HCT116 (cell line): ENCODE measurements around the gene SERTAD3. TPM values are rescaled to one million over a fixed set of nuclear protein-coding genes. Genes with fewer than 3 reads are reported as not detected.

Experiments
- ATAC-seq: fragments of 200-7000 bp; cut with Tn5 transposase; 2 replicates; pipeline ENCODE4 v1.9.1; 2020; ENCODE audit warnings: mild to moderate bottlenecking, moderate library complexity
- BruUV-seq: library from RNA; stranded (reverse); fragments of 400-500 nt; replicated peaks from 2 replicates; lab custom pipeline; 2021; lab: Mats Ljungman, UMichigan
- CTCF ChIA-PET: fragments of 300-600 bp; sonication (Branson Sonifier 250); formaldehyde crosslinking; loops from one replicate; lab custom pipeline; 2021; ENCODE audit warnings: antibody characterized with exemption; lab: Charles Lee
- POLR2A ChIA-PET: fragments of 300-600, 350-600 bp; sonication (Branson Sonifier 250); formaldehyde crosslinking; loops from one replicate; lab custom pipeline; 2021; ENCODE audit warnings: antibody characterized with exemption; lab: Charles Lee
- RAD21 ChIA-PET, 2 experiments: fragments of 300-600 bp; sonication (Branson Sonifier 250); formaldehyde crosslinking; loops; one replicate each; lab custom pipeline; 2023; ENCODE audit warnings: low total read pairs in 2 of 2; ENCODE audit not compliant: uncharacterized antibody in 2 of 2, unreplicated experiment in 2 of 2, low non-redundant PET in 1 of 2; lab: Charles Lee
- DNase-seq: peaks from one replicate; pipeline ENCODE4 v3.0.0-alpha.2; 2010; ENCODE audit warnings: low read depth, low spot score
- H2AFZ ChIP-seq: fragments of 200-600 bp; shearing (Covaris generic), sonication (generic); 2 replicates; pipeline ENCODE4 v1.6.1; 2017; ENCODE audit warnings: low read depth, mixed run types, mixed read lengths, antibody characterized with exemption, low read length; ENCODE audit not compliant: poor library complexity, severe bottlenecking
- H3K27ac ChIP-seq: 2 replicates; pipeline ENCODE4 v1.5.1; 2012; ENCODE audit warnings: low read depth, low read length
- H3K27me3 ChIP-seq: fragments of 200-600 bp; sonication (generic); 2 replicates; pipeline ENCODE4 v1.6.1; 2016; ENCODE audit warnings: mixed run types, low read length, mixed read lengths; ENCODE audit not compliant: insufficient read depth
- H3K36me3 ChIP-seq, 2 experiments: fragments of 200-500 bp in 1 of 2; fragments of 200-600 bp in 1 of 2; sonication (Bioruptor generic) in 1 of 2; sonication (generic) in 1 of 2; 2 replicates each; pipeline versions ENCODE4 v1.5.1 to v1.6.1; 2014 to 2016; ENCODE audit warnings: low read length in 2 of 2, inconsistent platforms in 1 of 2, mixed read lengths in 1 of 2, mixed run types in 1 of 2; ENCODE audit not compliant: insufficient read depth in 2 of 2, control insufficient read depth in 1 of 2
- H3K4me1 ChIP-seq, 2 experiments: fragments of 200-600 bp in 1 of 2; sonication (generic) in 1 of 2; 2 replicates each; pipeline versions ENCODE4 v1.5.1 to v1.6.1; 2012 to 2017; ENCODE audit warnings: low read length in 2 of 2, inconsistent platforms in 1 of 2, mild to moderate bottlenecking in 1 of 2, mixed read lengths in 1 of 2, mixed run types in 1 of 2, moderate library complexity in 1 of 2; ENCODE audit not compliant: insufficient read depth in 2 of 2, control insufficient read depth in 1 of 2
- H3K4me2 ChIP-seq: fragments of 200-600 bp; sonication (generic); 2 replicates; pipeline ENCODE4 v1.6.1; 2017; ENCODE audit warnings: mixed run types, low read length, mixed read lengths
- H3K4me3 ChIP-seq, 2 experiments: fragments of 200-600 bp in 1 of 2; sonication (generic) in 1 of 2; replicated peaks in 1 of 2; 2 replicates each; pipeline ENCODE4 v1.5.1; 2011 to 2016; ENCODE audit warnings: low read length in 2 of 2, control low read depth in 1 of 2, low read depth in 1 of 2, mild to moderate bottlenecking in 1 of 2, mixed read lengths in 1 of 2, mixed run types in 1 of 2
- H3K79me2 ChIP-seq: fragments of 200-600 bp; sonication (generic); 2 replicates; pipeline ENCODE4 v1.6.1; 2017; ENCODE audit warnings: mild to moderate bottlenecking, mixed run types, low read length, moderate library complexity, mixed read lengths; ENCODE audit not compliant: insufficient read depth
- H3K9ac ChIP-seq: fragments of 200-600 bp; sonication (generic); 2 replicates; pipeline ENCODE4 v1.6.1; 2016; ENCODE audit warnings: low read length, mixed read lengths
- H3K9me2 ChIP-seq: fragments of 200-600 bp; sonication (generic), shearing (Covaris generic); 2 replicates; pipeline ENCODE4 v1.6.1; 2017; ENCODE audit warnings: mixed run types, mild to moderate bottlenecking, moderate library complexity; ENCODE audit not compliant: insufficient read depth
- H3K9me3 ChIP-seq, 2 experiments: fragments of 200-500 bp in 1 of 2; fragments of 200-600 bp in 1 of 2; sonication (Bioruptor generic) in 1 of 2; sonication (generic) in 1 of 2; 2 replicates each; pipeline ENCODE4 v1.6.1; 2014 to 2017; ENCODE audit warnings: low read length in 2 of 2, mixed read lengths in 2 of 2, inconsistent platforms in 1 of 2, low read depth in 1 of 2, mild to moderate bottlenecking in 1 of 2, mixed run types in 1 of 2, moderate library complexity in 1 of 2; ENCODE audit not compliant: control insufficient read depth in 1 of 2, insufficient read depth in 1 of 2
- H4K20me1 ChIP-seq: fragments of 200-600 bp; sonication (generic), shearing (Covaris generic); 2 replicates; pipeline ENCODE4 v1.6.1; 2017; ENCODE audit warnings: mixed run types, mild to moderate bottlenecking, moderate library complexity; ENCODE audit not compliant: insufficient read depth
- ATF3 ChIP-seq: IDR thresholded peaks from 2 replicates; pipeline ENCODE4 v1.6.1; 2012
- CBX3 ChIP-seq: IDR thresholded peaks from 2 replicates; pipeline ENCODE4 v1.6.1; 2012; ENCODE audit warnings: low read depth
- CEBPB ChIP-seq: IDR thresholded peaks from 2 replicates; pipeline ENCODE4 v1.6.1; 2012; ENCODE audit warnings: low read depth
- EZH2 ChIP-seq: fragments of 200-600 bp; sonication (generic); IDR thresholded peaks from 2 replicates; pipeline ENCODE4 v1.6.1; 2017; ENCODE audit warnings: antibody characterized with exemption, mixed run types
- FOSL1 ChIP-seq: IDR thresholded peaks from 2 replicates; pipeline ENCODE4 v1.6.1; 2012; ENCODE audit warnings: low read depth
- POLR2A ChIP-seq: IDR thresholded peaks from 2 replicates; pipeline ENCODE4 v1.7.0; 2011; ENCODE audit warnings: borderline replicate concordance; ENCODE audit not compliant: insufficient read depth, insufficient read length; ENCODE audit errors: extremely low read depth
- POLR2AphosphoS5 ChIP-seq: IDR thresholded peaks from 2 replicates; pipeline ENCODE4 v1.6.1; 2011; ENCODE audit warnings: mild to moderate bottlenecking, low read depth, low read length, moderate library complexity
- SIN3A ChIP-seq: IDR thresholded peaks from 2 replicates; pipeline ENCODE4 v1.6.1; 2012; ENCODE audit warnings: low read depth
- SRF ChIP-seq: IDR thresholded peaks from 2 replicates; pipeline ENCODE4 v1.6.1; 2012; ENCODE audit warnings: low read depth
- YY1 ChIP-seq: IDR thresholded peaks from 2 replicates; pipeline ENCODE4 v1.6.1; 2011; ENCODE audit warnings: low read length, low read depth, moderate library complexity, mild to moderate bottlenecking; ENCODE audit not compliant: insufficient replicate concordance; ENCODE audit errors: extremely low read depth
- ZNF274 ChIP-seq: fragments of 200-500 bp; sonication (Bioruptor generic); IDR thresholded peaks from 2 replicates; pipeline ENCODE4 v1.6.1; 2014; ENCODE audit warnings: mild to moderate bottlenecking, low read depth, low read length, inconsistent platforms
- intact Hi-C: fragments of 100-400 bp; cut with micrococcal nuclease; formaldehyde crosslinking; loops from 2 replicates; pipeline ENCODE4 v1.10.0; 2022
- total RNA-seq: library from RNA; stranded (reverse); gene quantifications from one replicate; pipeline ENCODE4 v1.2.1, GENCODE V29; 2021; ENCODE audit not compliant: unreplicated experiment
- TF ChIP-seq, protein P1 (sequence below): IDR thresholded peaks from 2 replicates; pipeline ENCODE4 v1.6.1; 2012
- TF ChIP-seq, protein P2 (sequence below): IDR thresholded peaks from 2 replicates; pipeline ENCODE4 v1.6.1; 2011; ENCODE audit warnings: mild to moderate bottlenecking, low read length, moderate library complexity; ENCODE audit not compliant: insufficient replicate concordance; ENCODE audit errors: extremely low read depth

SERTAD3 gene
- total RNA-seq, 1 experiment from 2014 or later, result 32.4 TPM

GRCh38 chr19:40421993-40422747, 22.0 kb downstream of the SERTAD3 start:
- ATAC-seq, result no peak
- Histone ChIP-seq H4K20me1 (no peaks in the 10 kb centered on the region), H3K9me3 (no peaks in the 10 kb centered on the region), H2AFZ (no peak overlapping the region), H3K27me3 (no peaks in the 10 kb centered on the region), H3K9me2 (no peaks in the 10 kb centered on the region), H3K79me2 (peaks cover 35% of the 10 kb centered on the region), H3K27ac (peak overlapping the region; percentile 99), H3K36me3 (peaks cover 5 to 13% of the 10 kb centered on the region in 2 experiments; a peak in 2 of 4 replicates), H3K4me3 (no peak overlapping the region), H3K4me1 (peaks cover 32 to 75% of the 10 kb centered on the region in 2 experiments), H3K4me2 (peak overlapping the region; percentile 96), H3K9ac (peak overlapping the region; percentile 90)
- no TSS peak for BruUV-seq
- intact Hi-C loops, result loop anchor here (5.0 kb wide), 1 partner anchor 180 kb away; the partner anchor contains the start of gene LTBP4
- RAD21 ChIA-PET, result interaction anchor here in 1 of 2 experiments (0.7 kb wide), 1 partner anchor 44 kb away, joined by 3 read pairs; the partner anchor contains the start of gene BLVRB
- POLR2A ChIA-PET, result interaction anchor here (0.9 to 1.5 kb wide), 2 partner anchors 10 to 42 kb away, joined by 4 read pairs; no protein-coding TSS in a partner anchor
- CTCF ChIA-PET, result interaction anchor here (1.3 to 2.1 kb wide), 4 partner anchors 27 to 117 kb away, joined by 3 to 21 read pairs (median 9); partner anchors contain the start of gene BLVRB
- no peak for DNase-seq
- TF ChIP-seq POLR2AphosphoS5, result 0 out of 2 replicates have a peak, but pooled peaks have one; percentile 7
- TF ChIP-seq, protein P1, sequence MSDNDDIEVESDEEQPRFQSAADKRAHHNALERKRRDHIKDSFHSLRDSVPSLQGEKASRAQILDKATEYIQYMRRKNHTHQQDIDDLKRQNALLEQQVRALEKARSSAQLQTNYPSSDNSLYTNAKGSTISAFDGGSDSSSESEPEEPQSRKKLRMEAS, result no peak

- Histone ChIP-seq H2AFZ (no peak overlapping the region), H3K4me2 (peak overlapping the region; percentile 96), H4K20me1 (no peaks in the 10 kb centered on the region), H3K4me1 (peaks cover 42 to 79% of the 10 kb centered on the region in 2 experiments), H3K27me3 (no peaks in the 10 kb centered on the region), H3K79me2 (peaks cover 35% of the 10 kb centered on the region), H3K9me3 (no peaks in the 10 kb centered on the region), H3K4me3 (peak overlapping the region; percentile 53 to 60), H3K27ac (peak overlapping the region; percentile 99), H3K9ac (peak overlapping the region; percentile 90), H3K9me2 (no peaks in the 10 kb centered on the region), H3K36me3 (peaks cover 5 to 13% of the 10 kb centered on the region in 2 experiments; a peak in 2 of 4 replicates)
- POLR2A ChIA-PET, result interaction anchor here (0.7 to 2.4 kb wide), 11 partner anchors 10 to 996 kb away, joined by 3 to 14 read pairs (median 4); partner anchors contain the start of genes BLVRB, LTBP4 and SERTAD3
- peak; percentile 73 for ATAC-seq
- no TSS peak for BruUV-seq
- CTCF ChIA-PET, result interaction anchor here (0.9 to 2.1 kb wide), 18 partner anchors 9 to 225 kb away, joined by 3 to 21 read pairs (median 5); partner anchors contain the start of gene BLVRB
- RAD21 ChIA-PET, result interaction anchor here (0.6 to 1.4 kb wide), 5 partner anchors 10 to 111 kb away, joined by 3 to 5 read pairs (median 3); no protein-coding TSS in a partner anchor
- intact Hi-C loops, result loop anchor here (5.0 kb wide), 1 partner anchor 181 kb away; the partner anchor contains the start of gene LTBP4
- peak; percentile 82 for DNase-seq
- TF ChIP-seq EZH2 (no peak), POLR2A (peak; percentile 65), CBX3 (peak; percentile 82), FOSL1 (peak; percentile 44; the same call in 1 of the 2 replicates), ATF3 (no peak), ZNF274 (no peak), SIN3A (peak; percentile 96; the same call in 1 of the 2 replicates), SRF (peak; percentile 100), CEBPB (no peak), YY1 (peak; percentile 63)
- TF ChIP-seq, protein P2, sequence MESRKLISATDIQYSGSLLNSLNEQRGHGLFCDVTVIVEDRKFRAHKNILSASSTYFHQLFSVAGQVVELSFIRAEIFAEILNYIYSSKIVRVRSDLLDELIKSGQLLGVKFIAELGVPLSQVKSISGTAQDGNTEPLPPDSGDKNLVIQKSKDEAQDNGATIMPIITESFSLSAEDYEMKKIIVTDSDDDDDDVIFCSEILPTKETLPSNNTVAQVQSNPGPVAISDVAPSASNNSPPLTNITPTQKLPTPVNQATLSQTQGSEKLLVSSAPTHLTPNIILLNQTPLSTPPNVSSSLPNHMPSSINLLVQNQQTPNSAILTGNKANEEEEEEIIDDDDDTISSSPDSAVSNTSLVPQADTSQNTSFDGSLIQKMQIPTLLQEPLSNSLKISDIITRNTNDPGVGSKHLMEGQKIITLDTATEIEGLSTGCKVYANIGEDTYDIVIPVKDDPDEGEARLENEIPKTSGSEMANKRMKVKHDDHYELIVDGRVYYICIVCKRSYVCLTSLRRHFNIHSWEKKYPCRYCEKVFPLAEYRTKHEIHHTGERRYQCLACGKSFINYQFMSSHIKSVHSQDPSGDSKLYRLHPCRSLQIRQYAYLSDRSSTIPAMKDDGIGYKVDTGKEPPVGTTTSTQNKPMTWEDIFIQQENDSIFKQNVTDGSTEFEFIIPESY, result peak; percentile 68
Measured at GRCh38 chr19:40420766-40421765, 23.1 kb downstream of the SERTAD3 start.
